Suprapubic skin (tissue), 4 donors: ENCODE measurements around the gene PAQR8. TPM values are rescaled to one million over a fixed set of nuclear protein-coding genes. Genes with fewer than 3 reads are reported as not detected.

Source experiments
- DNase-seq, 2 donors: peaks; one replicate each; pipeline ENCODE4 v3.0.0-alpha.2; 2019; ENCODE audit warnings: low spot score in 2 of 2
- H3K27ac ChIP-seq: fragments of 200-600 bp; sonication (generic); one replicate; pipeline ENCODE4 v1.5.1; 2019
- H3K27me3 ChIP-seq: fragments of 200-600 bp; sonication (generic); one replicate; pipeline ENCODE4 v1.5.1; 2019
- H3K36me3 ChIP-seq: fragments of 200-600 bp; sonication (generic); one replicate; pipeline ENCODE4 v1.5.1; 2019
- H3K4me1 ChIP-seq: fragments of 200-600 bp; sonication (generic); one replicate; pipeline ENCODE4 v1.5.1; 2019
- H3K4me3 ChIP-seq: fragments of 200-600 bp; sonication (generic); one replicate; pipeline ENCODE4 v1.5.1; 2019; ENCODE audit warnings: mild to moderate bottlenecking
- H3K9me3 ChIP-seq: fragments of 200-600 bp; sonication (generic); one replicate; pipeline ENCODE4 v1.5.1; 2019
- EP300 ChIP-seq: sonication (generic); formaldehyde crosslinking; IDR thresholded peaks from one replicate; pipeline ENCODE4 v1.6.1; 2017; ENCODE audit warnings: antibody characterized with exemption
- POLR2A ChIP-seq, 2 donors: fragments of 450-650 bp; IDR thresholded peaks; one replicate each; pipeline ENCODE4 v1.6.1; 2017; ENCODE audit warnings: antibody characterized with exemption in 2 of 2, mild to moderate bottlenecking in 2 of 2, moderate library complexity in 2 of 2
- POLR2AphosphoS5 ChIP-seq, 3 donors: sonication (generic); formaldehyde crosslinking; IDR thresholded peaks; one replicate each; pipeline ENCODE4 v1.6.1; 2017; ENCODE audit warnings: antibody characterized with exemption in 3 of 3
- WGBS: methylation state at CpG from one replicate; pipeline ENCODE4 v1.1.5; 2018; 5-methylcytosine and 5-hydroxymethylcytosine counted together
- total RNA-seq, 4 donors: library from RNA; depleted of rRNA; stranded (reverse); fragments of >200 nt; gene quantifications; one replicate each; pipeline ENCODE4 v1.1.0, GENCODE V29; 2016
- TF ChIP-seq, protein P1 (sequence below), 2 donors: fragments of 200-600 bp in 1 of 2; fragments of 450-650 bp in 1 of 2; sonication (generic) in 1 of 2; IDR thresholded peaks; one replicate each; pipeline ENCODE4 v1.5.1; 2016 to 2019; ENCODE audit warnings: antibody characterized with exemption in 2 of 2, mild to moderate bottlenecking in 1 of 2, moderate library complexity in 1 of 2

The PAQR8 gene
- total RNA-seq, 4 donors from 2014 or later, result 2.2 to 6.5 (median 2.8) TPM

GRCh38 chr6:52337633-52338290 is 24.2 kb upstream of the PAQR8 start:
- Histone ChIP-seq H3K9me3 (no peaks in the 10 kb centered on the region), H3K36me3 (no peaks in the 10 kb centered on the region), H3K4me3 (no peak overlapping the region), H3K27ac (no peak overlapping the region), H3K27me3 (no peaks in the 10 kb centered on the region), H3K4me1 (no peaks in the 10 kb centered on the region)
- DNase-seq, result no peak
- WGBS, result 65% methylated on average over 5 of the region's 5 CpGs
- TF ChIP-seq POLR2A (IDR thresholded peaks at IDR 0.05), result no peak
- no peak for TF ChIP-seq EP300
- no peak for TF ChIP-seq POLR2AphosphoS5 (IDR thresholded peaks at IDR 0.05)
- TF ChIP-seq, protein P1, sequence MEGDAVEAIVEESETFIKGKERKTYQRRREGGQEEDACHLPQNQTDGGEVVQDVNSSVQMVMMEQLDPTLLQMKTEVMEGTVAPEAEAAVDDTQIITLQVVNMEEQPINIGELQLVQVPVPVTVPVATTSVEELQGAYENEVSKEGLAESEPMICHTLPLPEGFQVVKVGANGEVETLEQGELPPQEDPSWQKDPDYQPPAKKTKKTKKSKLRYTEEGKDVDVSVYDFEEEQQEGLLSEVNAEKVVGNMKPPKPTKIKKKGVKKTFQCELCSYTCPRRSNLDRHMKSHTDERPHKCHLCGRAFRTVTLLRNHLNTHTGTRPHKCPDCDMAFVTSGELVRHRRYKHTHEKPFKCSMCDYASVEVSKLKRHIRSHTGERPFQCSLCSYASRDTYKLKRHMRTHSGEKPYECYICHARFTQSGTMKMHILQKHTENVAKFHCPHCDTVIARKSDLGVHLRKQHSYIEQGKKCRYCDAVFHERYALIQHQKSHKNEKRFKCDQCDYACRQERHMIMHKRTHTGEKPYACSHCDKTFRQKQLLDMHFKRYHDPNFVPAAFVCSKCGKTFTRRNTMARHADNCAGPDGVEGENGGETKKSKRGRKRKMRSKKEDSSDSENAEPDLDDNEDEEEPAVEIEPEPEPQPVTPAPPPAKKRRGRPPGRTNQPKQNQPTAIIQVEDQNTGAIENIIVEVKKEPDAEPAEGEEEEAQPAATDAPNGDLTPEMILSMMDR (IDR thresholded peaks at IDR 0.05), result no peak

GRCh38 chr6:52340603-52340880 is 21.4 kb upstream of the PAQR8 start:
- TF ChIP-seq, protein P1 (IDR thresholded peaks at IDR 0.05), result no peak
- no peak for TF ChIP-seq EP300
- no peak for TF ChIP-seq POLR2A (IDR thresholded peaks at IDR 0.05)
- TF ChIP-seq POLR2AphosphoS5 (IDR thresholded peaks at IDR 0.05), result no peak
- Histone ChIP-seq H3K27me3 (peaks cover 4% of the 10 kb centered on the region), H3K9me3 (no peaks in the 10 kb centered on the region), H3K4me1 (no peaks in the 10 kb centered on the region), H3K4me3 (no peak overlapping the region), H3K27ac (no peak overlapping the region), H3K36me3 (no peaks in the 10 kb centered on the region)
- no peak for DNase-seq

DNA sequence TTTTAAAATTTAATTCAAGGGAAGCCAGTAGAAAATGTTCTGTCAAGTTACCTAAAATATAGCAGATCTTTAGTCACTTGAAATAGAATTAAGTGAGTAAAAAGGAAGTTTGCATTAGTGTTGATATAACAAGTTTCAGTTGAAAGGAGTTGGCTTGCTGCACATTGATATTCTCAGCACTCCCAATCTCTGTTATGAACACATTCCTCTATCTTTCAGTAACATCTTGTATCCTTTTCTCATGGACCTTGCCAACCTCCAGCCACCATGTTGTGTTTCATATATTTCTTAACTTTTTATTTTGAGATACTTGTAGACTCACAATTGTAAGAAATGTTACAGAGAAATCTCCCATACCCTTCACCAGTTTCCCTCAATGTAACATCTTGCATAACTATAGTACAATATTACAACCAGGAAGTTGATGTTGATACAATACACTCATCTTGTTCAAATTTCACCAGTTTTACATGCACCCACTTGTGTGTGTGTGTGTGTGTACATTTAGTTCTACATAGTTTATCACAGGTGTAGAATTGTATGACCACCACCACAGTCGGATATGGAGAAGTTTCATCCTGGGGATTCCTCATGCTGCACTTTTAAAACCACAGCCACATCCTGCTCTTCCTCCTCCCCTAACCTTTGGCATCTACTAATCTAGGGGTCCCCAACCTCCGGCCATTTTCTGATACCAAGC is 20.2 kb upstream of the PAQR8 start:
- peaks cover 4% of the 10 kb centered on the region for H3K27me3 ChIP-seq
- no peaks in the 10 kb centered on the region for H3K9me3 ChIP-seq
- H3K36me3 ChIP-seq, result no peaks in the 10 kb centered on the region
- H3K4me3 ChIP-seq, result no peak overlapping the region
- no peak overlapping the region for H3K27ac ChIP-seq
- H3K4me1 ChIP-seq, result no peaks in the 10 kb centered on the region
- no peak for TF ChIP-seq POLR2AphosphoS5 (IDR thresholded peaks at IDR 0.05)
- no peak for TF ChIP-seq EP300
- TF ChIP-seq, protein P1 (IDR thresholded peaks at IDR 0.05), result no peak
- TF ChIP-seq POLR2A (IDR thresholded peaks at IDR 0.05), result no peak
- WGBS, result 75% methylated on average over 2 of the region's 2 CpGs
- DNase-seq, result no peak

DNA sequence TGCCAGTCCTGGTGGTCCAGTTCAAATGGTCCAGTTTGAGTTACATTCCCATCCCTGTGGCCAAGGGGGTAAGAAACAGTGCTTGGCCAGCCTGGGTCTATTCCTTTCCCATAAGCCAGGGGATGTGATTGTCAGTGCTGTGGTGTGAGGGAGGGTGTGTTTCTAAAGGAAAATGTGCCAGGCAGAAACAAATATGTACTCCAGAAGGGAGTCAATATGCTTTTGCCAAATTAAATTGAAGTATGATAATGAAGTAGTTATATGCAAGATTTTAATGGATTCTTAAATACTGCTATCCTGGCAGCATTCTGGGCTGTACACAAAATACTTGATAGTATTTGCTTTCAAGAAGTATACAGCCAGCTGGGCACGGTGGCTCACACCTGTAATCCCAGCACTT is 16.6 kb upstream of the PAQR8 start:
- Histone ChIP-seq H3K27ac (no peak overlapping the region), H3K4me3 (no peak overlapping the region), H3K36me3 (no peaks in the 10 kb centered on the region), H3K27me3 (peaks cover 4% of the 10 kb centered on the region), H3K4me1 (no peaks in the 10 kb centered on the region), H3K9me3 (no peaks in the 10 kb centered on the region)
- DNase-seq, result no peak
- 95% methylated on average over 1 of the region's 1 CpG for WGBS
- no peak for TF ChIP-seq POLR2A (IDR thresholded peaks at IDR 0.05)
- no peak for TF ChIP-seq POLR2AphosphoS5 (IDR thresholded peaks at IDR 0.05)
- TF ChIP-seq EP300, result no peak
- TF ChIP-seq, protein P1 (IDR thresholded peaks at IDR 0.05), result no peak

DNA sequence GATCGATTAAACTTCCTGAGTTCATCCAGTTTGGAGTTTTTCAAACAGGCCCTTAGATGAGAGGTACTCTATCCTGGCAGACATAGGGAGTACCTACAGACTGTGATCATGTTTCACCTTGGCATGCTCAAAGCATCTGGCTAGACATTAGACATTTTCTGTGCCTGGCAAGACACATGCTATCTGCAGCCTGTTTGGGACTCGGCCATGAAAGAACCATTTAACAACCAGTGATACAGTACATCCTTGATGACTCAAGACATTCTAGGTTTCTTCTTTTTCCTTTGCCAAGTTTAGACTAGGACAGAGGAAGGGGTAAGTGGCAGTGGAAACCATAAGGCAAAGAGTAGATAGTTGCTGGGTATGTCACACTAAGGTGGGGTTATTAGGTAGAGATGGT is 15.4 kb upstream of the PAQR8 start:
- Histone ChIP-seq H3K27ac (no peak overlapping the region), H3K9me3 (no peaks in the 10 kb centered on the region), H3K4me3 (no peak overlapping the region), H3K36me3 (no peaks in the 10 kb centered on the region), H3K4me1 (no peaks in the 10 kb centered on the region), H3K27me3 (peaks cover 4% of the 10 kb centered on the region)
- TF ChIP-seq, protein P1 (IDR thresholded peaks at IDR 0.05), result no peak
- no peak for TF ChIP-seq POLR2AphosphoS5 (IDR thresholded peaks at IDR 0.05)
- DNase-seq, result no peak
- WGBS, result 44% methylated on average over 2 of the region's 2 CpGs
